Testis (tissue), 3 donors: Measurements from ENCODE around the gene ARSG. TPM values are rescaled to one million over a fixed set of nuclear protein-coding genes. Genes with fewer than 3 reads are reported as not detected.

Experiments used
- DNase-seq: peaks from one replicate; pipeline ENCODE4 v3.0.0-alpha.2; 2019
- H3K27ac ChIP-seq, 2 donors: fragments of 200-600 bp; sonication (generic); one replicate each; pipeline ENCODE4 v1.5.1; 2019
- H3K27me3 ChIP-seq: fragments of 200-600 bp; sonication (generic); one replicate; pipeline ENCODE4 v1.5.1; 2019
- H3K36me3 ChIP-seq: fragments of 200-600 bp; sonication (generic); one replicate; pipeline ENCODE4 v1.5.1; 2017; ENCODE audit warnings: low read depth; ENCODE audit errors: missing control alignments
- H3K4me1 ChIP-seq: fragments of 200-600 bp; sonication (generic); one replicate; pipeline ENCODE4 v1.5.1; 2019
- H3K4me3 ChIP-seq, 2 donors: fragments of 200-600 bp; sonication (generic); one replicate each; pipeline ENCODE4 v1.5.1; 2017 to 2019
- H3K9me3 ChIP-seq: fragments of 200-600 bp; sonication (generic); one replicate; pipeline ENCODE4 v1.5.1; 2017
- CTCF ChIP-seq, 3 experiments: fragments of 450-650 bp in 2 of 3; fragments of 200-600 bp in 1 of 3; sonication (generic) in 1 of 3; IDR thresholded peaks; one replicate each; pipeline ENCODE4 v1.5.1; 2016 to 2019; ENCODE audit warnings: antibody characterized with exemption in 3 of 3, mild to moderate bottlenecking in 2 of 3, moderate library complexity in 1 of 3
- POLR2A ChIP-seq: fragments of 450-650 bp; IDR thresholded peaks from one replicate; pipeline ENCODE4 v1.6.1; 2017; ENCODE audit warnings: antibody characterized with exemption, mild to moderate bottlenecking, moderate library complexity
- WGBS, 2 donors: methylation state at CpG; one replicate each; pipeline ENCODE4 v1.1.5; 2018; 5-methylcytosine and 5-hydroxymethylcytosine counted together
- intact Hi-C: fragments of 100-400 bp; cut with DNase I; formaldehyde crosslinking; loops from one replicate; pipeline ENCODE4 v1.15.1; 2023; ENCODE audit warnings: low total_unique reads
- polyA plus RNA-seq: library from polyadenylated mRNA; stranded (reverse); fragments of 350-450 nt; fragmentation: Illumina TruSeq; extraction: RNeasy Lipid Tissue Mini Kit (QIAGEN cat#74804); gene quantifications from one replicate; pipeline ENCODE4 v1.2.3, GENCODE V29; 2014; ENCODE audit warnings: low read depth, low replicate concordance; ENCODE audit not compliant: insufficient read depth
- total RNA-seq, 2 donors: library from RNA; depleted of rRNA; stranded (reverse); fragments of >200 nt; gene quantifications; one replicate each; pipeline ENCODE4 v1.2.3, GENCODE V29; 2016

Gene ARSG
- total and polyA plus RNA-seq, 3 donors from 2014 or later: 7.4 to 16.9 (median 12.5) TPM

GRCh38 chr17:68452724-68453290 lies 161.5 kb downstream of the ARSG start:
- WGBS, 2 donors: 56 to 71% methylated on average over 6 of the region's 6 CpGs
- Histone ChIP-seq H3K27me3 (no peaks in the 10 kb centered on the region), H3K4me3 (no peak overlapping the region), H3K27ac (no peak overlapping the region), H3K36me3 (no peaks in the 10 kb centered on the region), H3K9me3 (no peaks in the 10 kb centered on the region), H3K4me1 (peaks cover 5% of the 10 kb centered on the region)
- TF ChIP-seq POLR2A: no peak
- TF ChIP-seq CTCF (IDR thresholded peaks at IDR 0.05): no peak
- no peak for DNase-seq
- intact Hi-C loops: no loop called here

GRCh38 chr17:68453991-68454665 lies 162.8 kb downstream of the ARSG start:
- intact Hi-C loops: no loop called here
- H3K4me1 ChIP-seq: peaks cover 12% of the 10 kb centered on the region
- WGBS, 2 donors: 72 to 76% methylated on average over 5 of the region's 5 CpGs

GRCh38 chr17:68455901-68456338 lies 164.6 kb downstream of the ARSG start:
- WGBS, 2 donors: 24 to 26% methylated on average over 4 of the region's 4 CpGs
- intact Hi-C loops: no loop called here
- H3K4me1 ChIP-seq: peaks cover 12% of the 10 kb centered on the region
- DNase-seq: no peak
- H3K27me3 ChIP-seq: no peaks in the 10 kb centered on the region
- peak overlapping the region; percentile 75 to 85 for H3K4me3 ChIP-seq
- no peaks in the 10 kb centered on the region for H3K36me3 ChIP-seq
- TF ChIP-seq CTCF (IDR thresholded peaks at IDR 0.05) (no peak), POLR2A (no peak)
- H3K27ac ChIP-seq: peak overlapping the region; percentile 93 to 95
- no peaks in the 10 kb centered on the region for H3K9me3 ChIP-seq

More at GRCh38 chr17:68453991-68454665, 162.8 kb downstream of the ARSG start:
- Histone ChIP-seq H3K9me3 (no peaks in the 10 kb centered on the region), H3K4me3 (no peak overlapping the region), H3K36me3 (no peaks in the 10 kb centered on the region), H3K27ac (peak overlapping the region in 1 of 2 donors; percentile 28), H3K27me3 (no peaks in the 10 kb centered on the region)
- no peak for DNase-seq
- no peak for TF ChIP-seq POLR2A
- no peak for TF ChIP-seq CTCF (IDR thresholded peaks at IDR 0.05)

GRCh38 chr17:68456339-68457167 lies 165.3 kb downstream of the ARSG start:
- TF ChIP-seq POLR2A (no peak), CTCF (IDR thresholded peaks at IDR 0.05) (no peak)
- peak overlapping the region; percentile 93 to 95 for H3K27ac ChIP-seq
- H3K4me3 ChIP-seq: peak overlapping the region; percentile 75 to 85
- H3K4me1 ChIP-seq: peaks cover 7% of the 10 kb centered on the region
- no peaks in the 10 kb centered on the region for H3K27me3 ChIP-seq
- no peaks in the 10 kb centered on the region for H3K9me3 ChIP-seq
- no peaks in the 10 kb centered on the region for H3K36me3 ChIP-seq
- peak; percentile 93 for DNase-seq
- 7 to 9% methylated on average over 23 of the region's 23 CpGs for WGBS, 2 donors
- intact Hi-C loops: no loop called here
